Fibroblast of lung (primary cell): ENCODE results near the gene ZNF804A. TPM values are rescaled to one million over a fixed set of nuclear protein-coding genes. Genes with fewer than 3 reads are reported as not detected.

ENCODE experiments used
- DNase-seq, 2 donors: peaks; one replicate each; pipeline versions ENCODE4 v3.0.0 to v3.0.0-alpha.2; 2010; ENCODE audit warnings: low read depth in 2 of 2
- H2AFZ ChIP-seq: 2 replicates; pipeline ENCODE4 v1.5.1; 2012; ENCODE audit warnings: low read length, control low read depth, inconsistent platforms
- H3K27ac ChIP-seq: 2 replicates; pipeline ENCODE4 v1.5.1; 2011; ENCODE audit warnings: low read length, control low read depth; ENCODE audit not compliant: insufficient read depth
- H3K27me3 ChIP-seq: 2 replicates; pipeline ENCODE4 v1.5.1; 2011; ENCODE audit warnings: mild to moderate bottlenecking, low read length; ENCODE audit not compliant: control insufficient read depth, insufficient read depth
- H3K36me3 ChIP-seq: 2 replicates; pipeline ENCODE4 v1.5.1; 2011; ENCODE audit warnings: low read length; ENCODE audit not compliant: control insufficient read depth, insufficient read depth
- H3K4me1 ChIP-seq: 2 replicates; pipeline ENCODE4 v1.5.1; 2011; ENCODE audit warnings: low read length; ENCODE audit not compliant: control insufficient read depth, insufficient read depth; ENCODE audit errors: extremely low read depth
- H3K4me2 ChIP-seq: 2 replicates; pipeline ENCODE4 v1.5.1; 2011; ENCODE audit warnings: low read length, control low read depth; ENCODE audit not compliant: insufficient read depth; ENCODE audit errors: extremely low read depth
- H3K4me3 ChIP-seq, 4 experiments: fragments of 200-600 bp in 1 of 4; sonication (generic) in 1 of 4; replicated peaks in 1 of 4; 2 replicates each; pipeline ENCODE4 v1.5.1; 2011 to 2016; ENCODE audit warnings: low read length in 4 of 4, low read depth in 3 of 4, mild to moderate bottlenecking in 3 of 4, control low read depth in 2 of 4, inconsistent platforms in 1 of 4, mixed read lengths in 1 of 4; ENCODE audit not compliant: insufficient read depth in 1 of 4; ENCODE audit errors: control extremely low read depth in 1 of 4
- H3K79me2 ChIP-seq: 2 replicates; pipeline ENCODE4 v1.5.1; 2012; ENCODE audit warnings: mild to moderate bottlenecking, low read length, inconsistent platforms; ENCODE audit not compliant: control insufficient read depth, insufficient read depth
- H3K9ac ChIP-seq: 2 replicates; pipeline ENCODE4 v1.5.1; 2011; ENCODE audit warnings: mild to moderate bottlenecking, low read length, control low read depth; ENCODE audit not compliant: insufficient read depth
- H3K9me3 ChIP-seq: 2 replicates; pipeline ENCODE4 v1.5.1; 2012; ENCODE audit warnings: low read depth, low read length; ENCODE audit not compliant: control insufficient read depth, insufficient read depth
- H4K20me1 ChIP-seq: 2 replicates; pipeline ENCODE4 v1.5.1; 2011; ENCODE audit warnings: low read length; ENCODE audit not compliant: control insufficient read depth, insufficient read depth; ENCODE audit errors: extremely low read depth
- EZH2 ChIP-seq: IDR thresholded peaks from 2 replicates; pipeline ENCODE4 v1.5.1; 2012; ENCODE audit warnings: low read length, control low read depth, mild to moderate bottlenecking; ENCODE audit errors: missing control alignments
- polyA plus RNA-seq, 2 donors: library from polyadenylated mRNA; depleted of rRNA in 1 of 2; stranded (reverse) in 1 of 2; unstranded in 1 of 2; fragments of >200 nt; gene quantifications; 2 replicates each; pipeline ENCODE4 v1.2.1, GENCODE V29; 2011 to 2012; ENCODE audit warnings: missing spikeins in 1 of 2
- total RNA-seq: library from RNA; depleted of rRNA; stranded (reverse); fragments of >200 nt; gene quantifications from 2 replicates; pipeline ENCODE4 v1.2.1, GENCODE V29; 2014
- TF ChIP-seq, protein P1 (sequence below), 2 donors: IDR thresholded peaks in 1 of 2; conservative IDR thresholded peaks in 1 of 2; 1 replicate in 1 of 2; 2 replicates in 1 of 2; pipeline ENCODE4 v1.5.1; 2011 to 2012; ENCODE audit warnings: low read length in 2 of 2, control low read depth in 1 of 2, inconsistent platforms in 1 of 2, low read depth in 1 of 2, mild to moderate bottlenecking in 1 of 2

ZNF804A gene
- total and polyA plus RNA-seq, 2 donors (not counting 1 experiment from before 2014, with no cell fraction given): 3.0 to 6.9 TPM

DNA sequence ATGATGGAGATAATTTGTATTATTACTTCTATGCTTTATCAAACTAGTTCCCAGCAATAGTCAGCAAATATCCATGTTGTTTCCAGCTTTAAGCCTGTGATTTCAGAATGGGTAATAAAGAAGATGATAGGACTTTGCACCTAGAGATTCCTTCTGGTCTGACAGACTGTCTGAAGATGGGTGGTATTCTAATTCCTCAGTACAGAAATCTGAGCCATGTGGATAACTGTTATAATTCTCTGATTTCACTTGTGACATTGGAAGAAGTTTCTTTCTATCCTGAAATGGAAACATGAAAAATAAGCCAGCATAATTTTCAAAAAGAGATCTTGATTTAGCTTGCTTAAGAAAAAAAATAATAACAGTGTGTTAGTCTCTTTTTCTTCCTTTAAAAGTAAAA is 130.1 kb downstream of the ZNF804A start:
- no peak for DNase-seq
- Histone ChIP-seq H4K20me1 (no peaks in the 10 kb centered on the region), H3K27me3 (no peaks in the 10 kb centered on the region), H3K36me3 (no peaks in the 10 kb centered on the region), H3K9ac (no peak overlapping the region), H3K4me2 (no peak overlapping the region), H3K4me3 (no peak overlapping the region), H2AFZ (no peak overlapping the region), H3K9me3 (no peaks in the 10 kb centered on the region), H3K4me1 (no peaks in the 10 kb centered on the region), H3K79me2 (no peaks in the 10 kb centered on the region), H3K27ac (no peak overlapping the region)
- TF ChIP-seq EZH2: no peak
- TF ChIP-seq, protein P1, sequence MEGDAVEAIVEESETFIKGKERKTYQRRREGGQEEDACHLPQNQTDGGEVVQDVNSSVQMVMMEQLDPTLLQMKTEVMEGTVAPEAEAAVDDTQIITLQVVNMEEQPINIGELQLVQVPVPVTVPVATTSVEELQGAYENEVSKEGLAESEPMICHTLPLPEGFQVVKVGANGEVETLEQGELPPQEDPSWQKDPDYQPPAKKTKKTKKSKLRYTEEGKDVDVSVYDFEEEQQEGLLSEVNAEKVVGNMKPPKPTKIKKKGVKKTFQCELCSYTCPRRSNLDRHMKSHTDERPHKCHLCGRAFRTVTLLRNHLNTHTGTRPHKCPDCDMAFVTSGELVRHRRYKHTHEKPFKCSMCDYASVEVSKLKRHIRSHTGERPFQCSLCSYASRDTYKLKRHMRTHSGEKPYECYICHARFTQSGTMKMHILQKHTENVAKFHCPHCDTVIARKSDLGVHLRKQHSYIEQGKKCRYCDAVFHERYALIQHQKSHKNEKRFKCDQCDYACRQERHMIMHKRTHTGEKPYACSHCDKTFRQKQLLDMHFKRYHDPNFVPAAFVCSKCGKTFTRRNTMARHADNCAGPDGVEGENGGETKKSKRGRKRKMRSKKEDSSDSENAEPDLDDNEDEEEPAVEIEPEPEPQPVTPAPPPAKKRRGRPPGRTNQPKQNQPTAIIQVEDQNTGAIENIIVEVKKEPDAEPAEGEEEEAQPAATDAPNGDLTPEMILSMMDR (conservative IDR thresholded peaks at IDR 0.05 in 1 of 2, IDR thresholded peaks at IDR 0.05 in 1 of 2; ENCODE audit: low read depth in 1 of 2, low read length in 2 of 2): no peak

DNA sequence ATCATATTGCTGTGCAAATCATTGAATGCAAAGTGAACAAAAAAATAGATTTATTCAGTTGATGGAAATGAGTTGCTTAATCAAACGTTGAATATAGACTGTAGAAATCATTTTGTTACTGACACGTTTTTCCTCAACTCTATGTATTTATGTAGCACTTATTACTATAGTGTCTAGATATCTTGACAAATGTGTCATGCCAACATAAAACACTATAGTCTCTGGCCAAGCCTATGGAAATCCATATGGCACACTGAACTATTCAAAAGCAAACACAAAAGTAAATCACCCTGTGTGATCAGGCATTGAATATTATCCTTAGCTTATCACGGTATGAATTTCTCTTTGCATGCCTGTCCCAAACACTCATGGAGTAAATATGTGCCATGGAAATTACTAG is 131.3 kb downstream of the ZNF804A start:
- no peak overlapping the region for H3K9ac ChIP-seq
- no peaks in the 10 kb centered on the region for H3K9me3 ChIP-seq
- no peak overlapping the region for H2AFZ ChIP-seq
- TF ChIP-seq, protein P1 (conservative IDR thresholded peaks at IDR 0.05 in 1 of 2, IDR thresholded peaks at IDR 0.05 in 1 of 2; ENCODE audit: low read depth in 1 of 2, low read length in 2 of 2): no peak
- TF ChIP-seq EZH2: no peak
- H3K4me2 ChIP-seq: no peak overlapping the region
- no peaks in the 10 kb centered on the region for H3K79me2 ChIP-seq
- H3K27ac ChIP-seq: no peak overlapping the region
- H3K36me3 ChIP-seq: no peaks in the 10 kb centered on the region
- DNase-seq: no peak
- no peaks in the 10 kb centered on the region for H3K27me3 ChIP-seq
- H3K4me3 ChIP-seq: no peak overlapping the region
- H3K4me1 ChIP-seq: no peaks in the 10 kb centered on the region
- H4K20me1 ChIP-seq: no peaks in the 10 kb centered on the region

DNA sequence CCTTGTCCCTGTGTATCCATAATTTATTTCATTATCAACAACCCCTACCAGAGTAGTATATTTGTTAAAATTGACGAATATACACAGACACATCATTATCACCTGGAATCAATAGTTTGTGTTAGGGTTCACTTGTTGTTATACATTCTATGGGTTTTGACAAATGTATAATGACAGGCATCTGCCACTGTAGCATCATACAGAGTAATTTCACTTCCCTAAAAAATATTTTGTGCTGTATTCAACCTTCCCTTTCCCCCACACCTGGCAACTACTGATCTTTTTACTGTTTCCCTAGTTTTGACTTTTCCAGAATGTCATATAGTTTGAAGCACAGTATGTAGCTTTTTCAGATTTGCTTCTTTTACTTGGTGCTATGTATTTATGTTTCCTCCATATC is 132.0 kb downstream of the ZNF804A start:
- no peak overlapping the region for H3K4me3 ChIP-seq
- no peak overlapping the region for H3K4me2 ChIP-seq
- no peak for DNase-seq
- H3K9ac ChIP-seq: no peak overlapping the region
- no peaks in the 10 kb centered on the region for H4K20me1 ChIP-seq
- H2AFZ ChIP-seq: no peak overlapping the region
- no peaks in the 10 kb centered on the region for H3K27me3 ChIP-seq
- no peaks in the 10 kb centered on the region for H3K79me2 ChIP-seq
- TF ChIP-seq EZH2: no peak
- TF ChIP-seq, protein P1 (conservative IDR thresholded peaks at IDR 0.05 in 1 of 2, IDR thresholded peaks at IDR 0.05 in 1 of 2; ENCODE audit: low read depth in 1 of 2, low read length in 2 of 2): no peak
- H3K36me3 ChIP-seq: no peaks in the 10 kb centered on the region
- no peaks in the 10 kb centered on the region for H3K9me3 ChIP-seq
- H3K27ac ChIP-seq: no peak overlapping the region
- H3K4me1 ChIP-seq: no peaks in the 10 kb centered on the region
